WTC11 (cell line): ENCODE results near the gene SNX18.

ENCODE experiments used
- CTCF ChIP-seq: fragments of 200-600 bp; IDR thresholded peaks from 2 replicates; pipeline ENCODE4 v1.8.0; 2022; ENCODE audit warnings: antibody characterized with exemption
- ELF4 ChIP-seq: sonication (generic); formaldehyde crosslinking; IDR thresholded peaks from 2 replicates; pipeline ENCODE4 v1.8.1; 2022; ENCODE audit warnings: low read depth, mild to moderate bottlenecking, moderate library complexity, missing genetic modification reagents
- ESRRA ChIP-seq: sonication (generic); formaldehyde crosslinking; IDR thresholded peaks from 2 replicates; pipeline ENCODE4 v1.8.1; 2022; ENCODE audit warnings: mild to moderate bottlenecking, missing genetic modification reagents, borderline replicate concordance
- ETV6 ChIP-seq: sonication (generic); formaldehyde crosslinking; IDR thresholded peaks from 2 replicates; pipeline ENCODE4 v1.8.1; 2022; ENCODE audit warnings: mild to moderate bottlenecking, missing genetic modification reagents
- HMGXB4 ChIP-seq: sonication (generic); formaldehyde crosslinking; IDR thresholded peaks from 2 replicates; pipeline ENCODE4 v1.8.1; 2023; ENCODE audit warnings: mild to moderate bottlenecking, moderate library complexity, missing genetic modification reagents
- NR3C1 ChIP-seq: sonication (generic); formaldehyde crosslinking; conservative IDR thresholded peaks from 2 replicates; pipeline ENCODE4 v1.8.1; 2023; ENCODE audit warnings: low read depth, mild to moderate bottlenecking, missing genetic modification reagents
- USF2 ChIP-seq: sonication (generic); formaldehyde crosslinking; IDR thresholded peaks from 2 replicates; pipeline ENCODE4 v1.8.1; 2023; ENCODE audit warnings: mild to moderate bottlenecking, missing genetic modification reagents, moderate library complexity
- ZNF121 ChIP-seq: sonication (generic); formaldehyde crosslinking; IDR thresholded peaks from 2 replicates; pipeline ENCODE4 v1.8.0; 2023; ENCODE audit warnings: missing genetic modification reagents
- ZNF317 ChIP-seq: sonication (generic); formaldehyde crosslinking; IDR thresholded peaks from 2 replicates; pipeline ENCODE4 v1.8.1; 2023; ENCODE audit warnings: low read depth, mild to moderate bottlenecking, moderate library complexity, missing genetic modification reagents, borderline replicate concordance
- TF ChIP-seq, protein P1 (sequence below): sonication (generic); formaldehyde crosslinking; IDR thresholded peaks from 2 replicates; pipeline ENCODE4 v1.8.0; 2022; ENCODE audit warnings: mild to moderate bottlenecking, missing genetic modification reagents
- TF ChIP-seq, protein P2 (sequence below): fragments of 250-450 bp; sonication (Bioruptor Pico); IDR thresholded peaks from 2 replicates; pipeline ENCODE4 v1.9.0; 2021; ENCODE audit warnings: mild to moderate bottlenecking

DNA sequence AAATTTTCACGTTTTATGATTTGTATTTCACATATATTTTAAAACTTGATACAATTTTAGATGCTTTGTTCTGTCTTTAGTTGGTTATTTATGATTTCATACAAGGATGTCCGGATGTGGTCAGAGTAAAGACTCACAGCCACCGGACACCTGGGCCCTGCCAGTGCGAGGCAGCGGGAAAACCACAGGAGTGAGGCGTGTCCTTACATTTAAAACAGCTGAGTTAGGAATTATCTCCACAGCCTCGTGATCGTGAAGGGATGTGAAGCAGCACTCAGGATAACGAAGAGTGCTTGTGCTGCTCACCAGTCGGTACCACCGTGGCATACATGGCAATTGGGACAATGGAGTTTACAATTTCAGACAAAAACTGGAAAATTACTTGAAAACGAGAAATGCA, 14.0 kb downstream of the SNX18 start:
- TF ChIP-seq USF2 (no peak), CTCF (no peak), HMGXB4 (no peak), NR3C1 (CRISPR knock-in tag) (no peak), ESRRA (CRISPR knock-in tag) (no peak), ZNF121 (CRISPR knock-in tag) (no peak), ZNF317 (CRISPR knock-in tag) (no peak), ETV6 (CRISPR knock-in tag) (no peak), ELF4 (CRISPR knock-in tag) (no peak)
- TF ChIP-seq, protein P1, sequence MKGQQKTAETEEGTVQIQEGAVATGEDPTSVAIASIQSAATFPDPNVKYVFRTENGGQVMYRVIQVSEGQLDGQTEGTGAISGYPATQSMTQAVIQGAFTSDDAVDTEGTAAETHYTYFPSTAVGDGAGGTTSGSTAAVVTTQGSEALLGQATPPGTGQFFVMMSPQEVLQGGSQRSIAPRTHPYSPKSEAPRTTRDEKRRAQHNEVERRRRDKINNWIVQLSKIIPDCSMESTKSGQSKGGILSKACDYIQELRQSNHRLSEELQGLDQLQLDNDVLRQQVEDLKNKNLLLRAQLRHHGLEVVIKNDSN (CRISPR knock-in tag) = no peak
- TF ChIP-seq, protein P2, sequence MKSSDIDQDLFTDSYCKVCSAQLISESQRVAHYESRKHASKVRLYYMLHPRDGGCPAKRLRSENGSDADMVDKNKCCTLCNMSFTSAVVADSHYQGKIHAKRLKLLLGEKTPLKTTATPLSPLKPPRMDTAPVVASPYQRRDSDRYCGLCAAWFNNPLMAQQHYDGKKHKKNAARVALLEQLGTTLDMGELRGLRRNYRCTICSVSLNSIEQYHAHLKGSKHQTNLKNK (CRISPR knock-in tag) = no peak
